Measurements from ENCODE around the gene DNASE2B.
A peak's percentile ranks its signal among the peaks of the same experiment; 100 is the strongest.
"Not testable (repeated sequence)": the region's sequence is repeated elsewhere in the genome, so short reads cannot be mapped to it uniquely, and the experiment has no call there.

Gene DNASE2B

DNA sequence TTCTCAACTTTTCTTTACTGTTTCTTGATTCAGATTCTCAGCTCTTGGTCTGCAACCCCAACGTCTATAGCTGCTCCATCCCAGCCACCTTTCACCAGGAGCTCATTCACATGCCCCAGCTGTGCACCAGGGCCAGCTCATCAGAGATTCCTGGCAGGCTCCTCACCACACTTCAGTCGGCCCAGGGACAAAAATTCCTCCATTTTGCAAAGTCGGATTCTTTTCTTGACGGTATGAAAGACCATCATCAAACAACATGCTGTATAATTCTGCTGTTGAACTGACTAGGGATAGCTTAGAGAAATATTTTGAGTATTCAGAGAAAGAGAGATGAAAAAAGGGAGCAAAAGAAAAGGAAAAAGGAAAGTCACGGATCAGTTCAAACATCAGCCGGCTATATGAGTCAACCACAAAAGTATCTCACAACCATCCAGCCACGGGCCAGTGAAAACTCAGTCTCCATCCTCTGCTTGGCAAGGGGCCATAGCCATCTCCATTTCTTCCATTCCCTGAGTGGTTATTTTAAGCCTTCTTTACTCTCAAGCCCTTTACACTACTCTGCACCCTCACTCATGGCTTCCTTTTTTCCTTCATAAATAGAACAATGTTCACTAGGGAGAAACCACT lies 14.1 kb downstream of the DNASE2B start:
- no peak for DNase-seq (ENCODE audit: low read depth, low spot score)

DNA sequence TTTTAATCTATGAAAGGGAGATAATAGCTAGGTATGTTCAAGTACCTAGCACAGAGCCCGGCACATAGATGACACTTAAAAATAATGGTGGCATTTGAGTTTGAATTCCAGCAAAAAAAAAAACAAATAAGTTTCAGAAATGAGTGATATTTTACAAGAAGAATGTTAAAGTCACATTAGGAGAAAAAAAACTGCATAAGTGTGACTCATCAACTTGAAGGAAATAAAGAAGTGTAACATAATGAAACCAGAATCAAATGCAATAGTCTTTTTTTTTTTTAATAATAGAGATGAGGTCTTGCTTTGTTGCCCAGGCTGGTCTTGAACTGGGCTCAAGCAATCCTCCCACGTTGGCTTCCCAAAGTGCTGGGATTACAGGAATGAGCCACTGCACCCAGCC lies 17.1 kb downstream of the DNASE2B start:
- no peak for DNase-seq (ENCODE audit: low read depth, low spot score)

DNA sequence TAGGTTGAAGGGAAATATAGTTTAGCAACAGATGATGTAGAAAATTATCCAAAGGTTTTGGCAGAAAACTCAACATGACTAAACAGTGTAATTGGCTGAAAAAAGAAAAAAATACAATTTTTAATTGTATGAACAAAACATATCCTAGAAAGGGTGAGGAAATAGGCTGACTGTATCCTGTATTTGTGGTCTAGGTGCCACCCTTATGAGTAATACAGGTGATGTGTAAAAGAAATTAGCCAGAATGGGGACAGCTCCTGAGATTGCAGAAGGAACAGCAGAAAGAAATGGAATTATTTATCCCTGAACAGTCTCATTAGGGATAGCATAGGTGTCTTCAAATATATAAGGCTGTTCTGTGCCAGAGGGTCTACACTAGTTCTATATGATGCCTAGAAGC lies 24.6 kb downstream of the DNASE2B start:
- DNase-seq (ENCODE audit: low read depth, low spot score) = no peak

DNA sequence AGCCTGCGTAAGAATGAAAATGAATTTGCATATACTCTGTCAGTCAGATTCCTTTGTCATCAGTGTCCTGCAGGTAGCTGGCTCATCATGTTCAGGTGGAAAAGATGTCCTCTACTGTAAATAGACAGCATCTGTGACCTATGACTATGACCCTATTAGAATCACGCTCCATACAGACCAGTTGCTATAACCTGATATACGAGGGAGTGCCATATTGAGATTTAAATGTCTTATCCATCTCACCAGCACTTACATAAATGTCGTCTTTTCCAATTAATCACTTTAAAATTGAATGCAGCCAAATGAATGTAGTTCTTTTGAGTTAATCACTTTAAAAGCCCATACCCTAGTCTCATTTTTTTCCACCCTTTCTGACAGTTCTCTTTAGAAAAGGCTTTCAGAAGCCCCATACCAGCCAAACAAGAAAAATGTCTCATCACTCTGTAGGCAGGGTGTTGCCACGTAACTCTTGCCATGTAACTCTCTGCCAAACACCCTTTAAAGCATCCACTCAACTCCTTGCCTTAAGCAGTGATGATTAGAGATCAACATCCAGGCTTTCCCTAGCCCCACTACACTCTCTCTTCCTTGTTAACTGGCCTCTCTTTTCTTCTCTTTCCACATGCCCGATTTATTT lies 26.3 kb downstream of the DNASE2B start:
- DNase-seq (ENCODE audit: low read depth, low spot score) = no peak

DNA sequence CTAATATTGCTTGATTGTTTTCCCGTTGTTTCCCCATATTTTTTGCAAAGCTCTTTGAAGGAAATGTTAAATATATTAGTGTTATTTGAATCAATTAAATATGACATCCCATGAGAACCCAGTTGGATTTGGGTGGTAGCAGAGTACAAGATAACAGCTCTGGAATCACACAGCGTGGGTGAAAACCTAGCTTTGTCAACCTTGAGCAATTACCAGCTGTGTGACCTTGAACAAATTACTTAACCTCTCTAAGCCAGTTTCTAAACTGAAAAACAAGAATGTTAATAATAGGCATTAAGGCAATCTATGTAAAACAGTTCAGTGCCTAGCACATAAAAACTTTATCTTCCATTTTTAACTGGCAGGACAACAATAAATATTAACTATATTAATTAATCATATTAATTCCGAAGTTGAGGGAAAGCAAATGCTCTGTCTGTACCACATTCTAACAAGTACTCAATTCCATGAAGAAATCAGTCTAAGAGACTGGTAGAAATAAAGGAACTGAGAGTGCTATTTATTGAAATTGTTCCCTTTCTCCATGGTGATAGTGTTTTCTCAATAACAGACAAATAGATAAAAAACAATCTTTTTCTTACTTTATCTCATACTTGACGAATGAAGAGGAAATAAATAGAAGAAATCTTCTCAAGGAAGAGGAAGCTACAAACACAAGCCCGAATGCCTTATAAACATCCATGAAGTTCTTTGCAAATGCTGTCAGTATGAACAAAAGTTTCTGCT lies 27.0 kb downstream of the DNASE2B start:
- DNase-seq (ENCODE audit: low read depth, low spot score) = no peak

DNA sequence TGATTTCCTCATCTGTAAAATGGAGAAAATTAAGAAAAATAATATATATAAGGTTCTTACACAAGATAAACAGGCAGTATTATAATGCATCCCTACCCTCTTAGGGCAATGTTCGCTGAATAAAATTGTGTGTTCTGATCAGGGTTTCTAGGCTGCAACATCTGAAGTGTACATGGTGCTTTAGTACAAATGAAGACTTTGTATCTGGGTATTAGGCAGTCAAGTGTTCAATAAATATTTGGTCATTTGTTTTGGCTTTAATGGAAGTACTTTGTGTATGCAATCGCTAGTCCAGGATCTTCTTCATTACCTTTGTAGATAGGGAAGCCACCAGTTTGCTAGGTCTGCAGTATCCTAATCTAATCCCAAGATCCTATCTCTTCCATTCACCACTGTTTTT lies 28.1 kb downstream of the DNASE2B start:
- DNase-seq (ENCODE audit: low read depth, low spot score) = no peak

DNA sequence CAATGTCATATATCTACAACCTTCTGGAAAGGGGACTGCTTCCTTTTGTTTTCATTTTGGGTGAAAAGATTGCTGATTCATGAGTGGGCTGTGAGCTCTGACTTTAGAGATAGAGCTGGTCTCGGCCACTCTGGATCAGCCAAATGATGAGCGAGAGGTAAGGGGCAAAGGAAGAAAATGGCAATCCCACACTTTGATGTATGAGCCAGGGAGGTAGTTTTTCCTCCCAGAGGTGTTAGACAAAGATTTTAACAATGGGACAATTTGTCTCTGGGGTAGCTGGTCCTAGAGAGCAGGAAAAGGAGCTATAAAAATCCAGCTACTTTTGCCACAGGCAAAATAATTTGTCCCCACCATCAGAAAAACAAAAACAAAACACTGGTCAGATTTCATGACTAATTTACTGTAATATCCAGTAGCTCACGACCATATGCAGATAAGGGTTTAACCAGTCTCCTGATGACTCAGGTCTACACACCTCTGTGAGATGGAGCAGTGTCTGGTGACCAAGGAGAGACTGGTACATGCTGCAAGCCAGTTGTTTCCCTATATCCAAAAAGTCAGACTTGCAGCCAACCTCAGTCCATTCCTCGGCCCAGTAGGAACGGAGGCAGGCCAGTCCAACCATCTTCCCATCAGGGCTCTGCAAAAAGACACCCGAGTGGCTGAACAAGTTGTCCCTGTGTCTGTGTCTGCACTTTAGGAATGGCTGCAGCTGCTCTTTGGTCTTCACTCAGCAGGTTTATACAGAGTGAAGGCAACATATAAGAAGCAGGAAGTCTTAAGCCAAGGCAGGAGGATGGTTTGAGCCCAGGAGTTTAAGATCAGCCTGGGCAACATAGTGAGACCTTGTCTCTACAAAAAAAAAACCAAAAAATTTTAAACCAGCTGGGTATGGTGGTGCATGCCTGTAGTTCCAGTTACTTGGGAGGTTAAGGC lies 29.2 kb downstream of the DNASE2B start:
- DNase-seq (ENCODE audit: low read depth, low spot score) = no peak

DNA sequence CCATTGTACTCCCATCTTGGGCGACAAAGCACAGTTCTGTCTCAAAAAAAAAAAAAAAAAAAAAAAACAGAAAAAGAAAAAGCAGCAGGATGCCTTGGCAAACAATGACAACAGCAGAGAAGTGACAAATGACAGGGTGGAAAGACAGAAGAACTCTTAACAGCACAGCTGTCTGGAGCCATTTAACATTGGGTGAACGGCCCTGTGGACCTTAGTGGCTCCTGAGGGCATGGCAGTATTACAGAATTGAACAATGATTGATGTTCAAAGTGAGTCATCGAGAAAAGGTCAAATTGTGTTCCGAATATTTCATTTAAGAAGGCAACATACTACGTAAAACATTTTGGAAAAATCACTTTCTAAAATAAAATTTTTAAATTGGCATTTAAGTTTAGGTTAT lies 30.0 kb downstream of the DNASE2B start:
- no peak for DNase-seq (ENCODE audit: low read depth, low spot score)

DNA sequence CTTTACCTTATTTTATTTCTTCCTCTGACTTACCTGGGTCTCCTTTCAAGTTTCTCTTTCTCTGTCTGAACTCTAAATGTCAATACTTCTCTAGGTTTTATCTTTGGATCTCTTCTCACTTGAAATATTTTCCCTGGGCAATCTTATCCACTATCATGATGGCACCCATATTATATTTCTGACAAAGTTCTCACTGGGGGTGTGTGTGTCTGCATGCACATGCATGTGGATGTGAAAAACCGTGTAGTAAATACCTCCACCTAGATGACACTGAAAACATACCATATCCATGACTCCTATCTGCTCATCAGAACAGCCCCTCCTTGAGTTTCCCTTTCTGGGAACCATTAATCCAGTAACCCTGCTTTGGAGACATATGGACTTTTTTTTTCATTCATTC lies 30.9 kb downstream of the DNASE2B start:
- DNase-seq (ENCODE audit: low read depth, low spot score) = no peak

DNA sequence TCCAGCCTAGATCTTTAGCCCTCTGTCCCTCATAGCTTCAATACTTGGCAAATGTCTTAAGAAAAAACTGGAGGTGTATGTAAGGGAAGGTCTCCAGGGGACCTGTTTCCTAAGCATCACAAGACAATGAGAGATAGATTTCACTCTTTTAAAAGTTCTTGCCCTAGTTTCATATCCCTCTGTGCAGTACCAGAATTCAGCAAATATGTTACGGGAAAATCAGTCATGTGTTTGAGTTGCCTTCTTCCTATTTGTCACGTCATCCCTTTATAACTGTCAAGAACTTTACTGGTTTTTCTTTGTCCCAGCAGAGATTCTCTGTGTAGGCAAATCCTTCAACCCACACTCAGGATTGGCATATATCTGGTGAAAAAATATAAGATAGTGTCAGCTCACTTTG lies 32.3 kb downstream of the DNASE2B start:
- no peak for DNase-seq (ENCODE audit: low read depth, low spot score)

DNA sequence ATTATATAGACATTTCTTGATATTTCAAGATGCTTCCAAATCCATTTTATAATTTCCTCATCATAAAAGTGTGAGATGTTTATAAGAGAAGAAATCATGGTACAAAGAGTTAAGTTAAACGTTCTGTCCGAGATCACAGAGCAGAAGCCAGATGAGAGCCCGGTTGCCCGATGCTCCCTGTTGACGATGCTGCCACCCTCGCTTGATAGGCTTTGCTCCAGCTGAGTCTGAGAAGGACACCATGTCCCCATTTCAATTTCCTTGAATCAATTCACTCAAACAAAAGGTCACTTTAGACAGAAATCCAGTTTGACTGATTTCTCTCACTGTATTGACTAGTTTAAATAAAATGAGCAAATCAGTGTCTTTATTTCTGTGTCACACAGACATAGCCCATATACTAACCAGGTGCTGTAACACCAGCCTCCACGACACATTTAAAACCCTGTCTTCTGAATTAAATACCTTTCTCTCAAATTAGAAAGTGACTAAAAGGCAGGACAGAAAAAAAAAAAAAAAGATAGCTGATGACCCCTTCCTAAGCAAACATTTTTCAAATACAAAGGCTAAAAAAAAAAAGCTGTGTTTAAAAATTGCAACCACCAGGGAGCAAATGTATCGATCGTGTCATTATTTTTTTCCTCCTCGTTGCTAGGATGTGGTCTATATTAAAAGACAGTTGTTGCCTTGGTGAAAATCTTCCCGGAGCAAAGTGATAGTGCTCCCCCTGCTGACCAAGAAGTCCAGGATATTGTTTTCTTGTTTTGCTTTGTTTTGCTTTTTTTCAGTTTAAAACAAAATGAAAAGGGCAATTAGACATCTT lies 35.2 kb downstream of the DNASE2B start:
- no peak for DNase-seq (ENCODE audit: low read depth, low spot score)

DNA sequence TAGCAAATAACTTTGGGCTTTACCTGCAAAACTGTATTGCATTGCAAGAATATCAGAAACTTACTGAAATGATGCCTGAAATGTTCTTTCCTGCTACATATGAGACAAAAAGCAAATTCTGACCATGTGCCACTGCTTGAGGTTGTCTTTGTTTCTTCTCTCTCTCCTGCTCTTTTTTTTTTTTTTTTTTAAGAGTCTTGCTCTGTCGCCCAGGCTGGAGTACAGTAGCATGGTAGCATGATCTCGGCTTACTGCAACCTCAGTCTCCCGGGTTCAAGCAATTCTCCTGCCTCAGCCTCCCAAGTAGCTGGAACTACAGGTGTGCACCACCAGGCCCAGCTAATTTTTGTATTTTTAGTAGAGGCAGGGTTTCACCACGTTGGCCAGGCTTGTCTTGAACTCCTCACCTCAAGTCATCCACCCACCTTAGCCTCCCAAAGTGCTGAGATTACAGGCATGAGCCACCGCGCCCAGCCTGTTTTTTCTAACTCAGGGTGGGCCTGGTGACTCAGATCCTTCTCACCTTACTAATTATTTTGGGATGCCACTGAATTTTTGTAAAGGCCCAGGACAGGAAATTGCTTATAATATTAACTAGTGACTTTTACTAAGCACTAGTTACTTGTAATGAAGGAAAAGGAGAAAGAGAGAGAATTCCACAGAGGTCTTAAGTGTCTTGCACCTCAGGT lies 35.9 kb downstream of the DNASE2B start:
- no peak for DNase-seq (ENCODE audit: low read depth, low spot score)

DNA sequence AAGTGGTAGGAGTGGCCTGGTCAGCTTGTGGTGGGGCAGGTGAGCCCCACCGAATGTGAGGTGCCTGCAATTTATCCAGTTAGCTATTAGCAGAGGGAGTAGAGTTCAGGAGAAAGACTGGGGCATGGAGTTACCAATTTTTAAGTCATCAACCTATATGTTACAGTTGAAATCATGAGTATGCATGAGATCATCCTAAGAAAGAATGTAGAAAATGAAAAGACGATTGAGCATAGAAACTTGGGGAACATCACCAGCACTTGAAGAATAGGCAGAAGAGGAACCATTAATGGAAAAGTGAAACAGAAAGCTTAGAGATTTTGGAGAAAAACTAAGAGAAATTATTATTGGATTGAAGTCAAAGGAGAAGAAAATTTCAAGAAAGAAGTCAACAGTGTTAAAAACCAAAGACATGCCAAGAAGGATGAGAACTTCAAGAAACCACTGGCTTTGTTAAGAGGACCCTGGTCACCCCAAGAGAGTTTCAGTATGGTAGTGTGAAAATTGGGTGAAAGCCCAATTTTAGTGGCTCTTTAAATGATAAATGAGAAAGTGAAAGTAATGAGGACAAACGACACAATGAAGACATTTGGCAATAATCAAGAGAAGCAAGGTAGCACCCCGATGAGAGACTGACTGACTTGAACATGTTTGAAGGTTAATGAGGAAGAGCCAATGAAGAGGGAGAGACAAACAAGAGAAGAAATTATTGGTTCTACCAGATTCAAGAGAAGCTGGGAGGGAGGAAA lies 36.7 kb downstream of the DNASE2B start:
- no peak for DNase-seq (ENCODE audit: low read depth, low spot score)

DNA sequence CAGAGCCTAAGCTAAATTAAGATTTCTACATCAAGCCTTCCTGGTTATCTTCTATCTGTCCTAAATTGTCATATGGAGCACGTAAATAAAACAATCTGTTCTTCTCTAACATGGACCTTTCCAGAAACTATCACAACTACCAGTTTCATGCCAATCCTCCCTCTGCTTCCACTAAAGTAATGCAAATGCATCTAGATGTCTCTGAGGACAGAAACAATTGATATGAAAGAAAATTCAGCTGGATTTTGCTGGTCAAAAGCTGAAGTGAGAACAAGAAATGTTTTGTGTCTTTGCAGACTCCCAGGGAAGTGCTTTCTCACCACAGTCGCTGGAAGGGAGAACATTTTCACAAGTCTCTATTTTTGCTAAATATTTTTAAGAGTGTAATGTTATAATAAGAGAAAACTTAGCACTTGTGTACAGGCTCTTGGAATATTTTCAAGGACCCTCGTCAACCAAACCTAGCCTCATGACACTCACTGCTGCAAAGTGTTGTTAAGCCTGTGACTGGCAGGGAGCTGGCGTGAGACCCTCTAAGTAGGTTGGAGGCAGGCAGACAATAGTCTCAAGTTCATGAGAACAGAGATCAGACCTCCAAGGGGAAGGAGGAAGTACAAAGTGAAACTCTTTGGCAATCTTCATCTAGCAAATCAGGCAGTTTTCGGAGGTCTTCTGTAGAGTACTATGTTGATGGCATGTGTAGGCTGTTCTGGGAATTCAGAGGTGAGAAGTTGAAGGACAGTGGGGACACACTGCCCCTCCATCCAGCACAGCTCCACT lies 38.8 kb downstream of the DNASE2B start:
- no peak for DNase-seq (ENCODE audit: low read depth, low spot score)

DNA sequence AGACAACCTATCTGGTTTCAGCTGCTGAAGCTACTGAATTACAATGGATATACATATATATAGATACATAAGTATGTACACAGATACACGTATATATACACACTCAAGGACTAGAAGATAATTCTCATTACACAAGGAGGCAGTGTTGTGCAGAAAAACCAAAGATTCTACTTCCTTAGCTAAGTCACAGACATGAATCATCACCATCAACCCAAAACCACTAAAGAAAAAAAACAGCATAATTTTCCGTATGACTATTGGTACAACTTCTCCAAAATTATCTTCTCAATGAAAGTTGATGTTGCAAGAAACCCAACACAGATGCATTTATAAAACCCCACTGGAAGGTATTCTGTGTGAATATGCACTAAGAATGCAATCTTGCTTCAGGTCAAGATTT lies 44.0 kb downstream of the DNASE2B start:
- peak; percentile 58 for DNase-seq (ENCODE audit: low read depth, low spot score)

DNA sequence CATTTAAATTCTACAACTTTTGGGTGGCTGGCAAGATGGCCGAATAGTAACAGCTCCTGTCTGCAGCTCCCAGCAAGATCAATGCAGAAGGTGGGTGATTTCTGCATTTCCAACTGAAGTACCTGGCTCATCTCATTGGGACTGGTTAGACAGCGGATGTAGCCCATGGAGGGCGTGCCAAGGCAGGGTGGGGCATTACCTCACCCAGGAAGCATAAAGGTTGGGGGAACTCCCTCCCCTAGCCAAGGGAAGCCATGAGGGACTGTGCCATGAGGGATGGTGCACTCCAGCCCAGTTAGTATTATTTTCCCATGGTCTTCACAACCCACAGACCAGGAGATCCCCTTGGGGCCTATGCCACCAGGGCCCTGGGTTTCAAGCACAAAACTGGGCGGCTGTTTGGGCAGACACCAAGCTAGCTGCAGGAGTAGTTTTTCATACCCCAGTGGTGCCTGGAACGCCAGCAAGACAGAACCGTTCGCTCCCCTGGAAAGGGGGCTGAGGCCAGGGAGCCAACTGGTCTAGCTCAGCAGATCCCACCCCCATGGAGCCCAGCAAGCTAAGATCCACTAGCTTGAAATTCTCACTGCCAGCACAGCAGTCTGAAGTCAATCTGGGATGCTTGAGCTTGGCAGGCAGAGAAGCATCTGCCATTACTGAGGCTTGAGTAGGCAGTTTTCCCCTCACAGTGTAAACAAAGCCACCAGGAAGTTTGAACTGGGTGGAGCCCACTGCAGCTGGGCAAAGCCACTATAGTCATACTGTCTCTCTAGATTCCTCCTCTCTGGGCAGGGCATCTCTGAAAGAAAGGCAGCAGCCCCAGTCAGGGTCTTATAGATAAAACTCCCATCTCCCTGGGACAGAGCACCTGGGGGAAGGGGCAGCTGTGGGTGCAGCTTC lies 44.7 kb downstream of the DNASE2B start:
- not testable (repeated sequence) for DNase-seq (ENCODE audit: low read depth, low spot score)

DNA sequence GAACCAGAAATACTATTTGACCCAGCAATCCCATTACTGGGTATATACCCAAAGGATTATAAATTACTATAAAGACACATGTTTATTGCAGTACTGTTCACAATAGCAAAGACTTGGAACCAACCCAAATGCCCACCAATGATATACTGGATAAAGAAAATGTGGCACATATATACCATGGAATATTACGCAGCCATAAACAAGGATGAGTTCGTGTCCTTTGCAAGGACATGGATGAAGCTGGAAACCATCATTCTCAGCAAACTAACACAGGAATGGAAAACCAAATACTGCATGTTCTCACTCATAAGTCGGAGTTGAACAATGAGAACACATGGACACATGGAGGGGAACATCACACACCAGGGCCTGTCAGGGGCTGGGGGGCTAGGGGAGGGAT lies 50.4 kb downstream of the DNASE2B start:
- not testable (repeated sequence) for DNase-seq (ENCODE audit: low read depth, low spot score)

DNA sequence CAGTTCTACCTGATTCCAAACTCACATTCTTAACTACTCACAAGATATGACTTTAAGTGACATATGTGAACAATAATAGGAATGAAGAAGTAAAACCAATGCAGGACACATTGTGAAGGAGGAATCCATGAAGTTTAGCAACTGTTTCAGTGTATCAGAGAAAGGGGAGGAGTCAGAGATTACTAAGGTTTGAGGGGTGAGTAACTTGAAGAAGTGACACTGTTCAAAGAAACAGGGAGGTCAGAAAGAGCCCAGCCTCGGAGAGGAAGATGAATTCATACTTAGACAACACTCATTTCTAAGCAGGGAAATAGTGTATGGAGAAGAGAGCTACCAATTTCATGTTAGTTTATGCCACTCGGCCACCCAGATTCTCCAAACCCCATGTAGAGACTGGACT lies 52.6 kb downstream of the DNASE2B start:
- no peak for DNase-seq (ENCODE audit: low read depth, low spot score)

All from brain pericyte (primary cell).